Measurements from ENCODE around the gene SHISA8.
A peak's percentile ranks its signal among the peaks of the same experiment; 100 is the strongest.

The SHISA8 gene

DNA sequence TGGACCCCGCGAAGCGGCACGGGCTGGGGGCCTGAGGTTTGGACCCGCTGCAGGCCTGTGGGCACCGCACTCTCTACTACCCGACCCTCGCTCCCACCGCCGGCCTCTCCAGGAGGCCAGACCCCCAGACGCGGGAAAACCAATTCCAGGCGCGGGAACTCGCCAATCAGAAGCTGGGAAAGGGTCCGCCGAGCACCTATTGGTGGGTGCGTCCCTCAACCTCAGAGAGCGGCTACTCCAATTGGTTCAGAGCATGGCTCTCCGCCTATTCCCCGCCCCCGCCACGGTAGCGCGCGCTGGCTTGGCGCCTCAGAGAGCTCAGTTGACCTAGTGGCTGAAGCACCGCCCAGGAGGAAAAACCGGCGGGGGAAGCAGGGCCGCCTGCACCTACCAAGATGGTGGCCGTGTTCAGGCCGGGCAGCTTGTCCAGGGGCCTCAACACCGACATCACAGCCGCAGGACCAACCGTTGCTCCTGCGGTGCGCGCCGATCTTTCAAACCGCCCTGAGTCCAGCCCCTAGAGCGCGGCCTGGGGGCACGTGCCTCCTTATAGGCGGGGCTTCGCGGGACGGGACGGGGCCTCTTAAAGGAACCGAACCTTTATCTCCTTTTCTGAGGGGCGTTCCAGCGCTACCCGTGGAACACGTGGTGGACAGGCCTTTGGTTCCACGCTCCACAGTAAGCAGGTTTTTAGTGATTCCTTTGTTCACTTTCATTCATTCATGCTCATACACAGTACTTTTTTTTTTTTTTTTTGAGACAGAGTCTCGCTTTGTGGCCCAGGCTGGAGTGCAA, 32.0 kb upstream of the SHISA8 start, which contains the start of gene CENPM:
CENPM (minus strand) TSS at position 524 of the 795 bp plus-strand sequence; CDS start at position 448, 76 bp downstream.
- ChIA-PET POLR2A (interaction anchor here (0.5 to 2.5 kb wide), 44 partner anchors 9 to 668 kb away, joined by 3 to 31 read pairs (median 4); partner anchors contain the start of genes CCDC134, DESI1, NAGA and NDUFA6), CTCF (interaction anchor here (0.7 to 3.2 kb wide), 17 partner anchors 10 to 498 kb away, joined by 3 to 26 read pairs (median 4); no protein-coding TSS in a partner anchor)
- Histone ChIP-seq H3K4me1 (ENCODE audit: control insufficient read depth, insufficient read depth, low read length) (no peaks in the 10 kb centered on the region), H3K9me3 (ENCODE audit: control insufficient read depth, insufficient read depth, low read depth, low read length) (no peaks in the 10 kb centered on the region), H3K36me3 (ENCODE audit: control insufficient read depth in 2 of 2, insufficient read depth in 1 of 2, low read length in 2 of 2) (peaks cover 27 to 37% of the 10 kb centered on the region in 2 experiments; a peak in 2 of 3 replicates), H3K27ac (ENCODE audit: extremely low read depth, low read depth, low read length) (peak within 1 kb of the TSS; percentile 90), H3K4me3 (ENCODE audit: low read depth, low read length) (peak within 1 kb of the TSS; percentile 68)
- TF ChIP-seq ZNF341 (tag by site-specific recombination; IDR thresholded peaks at IDR 0.05; ENCODE audit: low read depth): 0 out of 2 replicates have a peak, but pooled peaks have one; percentile 16
- no peak for TF ChIP-seq ZNF768 (tag by site-specific recombination; IDR thresholded peaks at IDR 0.05)
- peak; percentile 19; the same call in 1 of the 2 replicates for TF ChIP-seq ZBTB48 (tag by site-specific recombination; IDR thresholded peaks at IDR 0.05)
- no peak; the same call in 1 of the 2 replicates for TF ChIP-seq ZNF561 (tag by site-specific recombination; IDR thresholded peaks at IDR 0.05; ENCODE audit: borderline replicate concordance)
- no peak for TF ChIP-seq ZNF223 (tag by site-specific recombination; IDR thresholded peaks at IDR 0.05)
- TF ChIP-seq SP2 (tag by site-specific recombination; IDR thresholded peaks at IDR 0.05): peak; percentile 97
- peak; percentile 89 for TF ChIP-seq SP3 (tag by site-specific recombination; IDR thresholded peaks at IDR 0.05)
- no peak for TF ChIP-seq ZNF175 (tag by site-specific recombination; IDR thresholded peaks at IDR 0.05)
- no peak for TF ChIP-seq SCRT1 (tag by site-specific recombination; IDR thresholded peaks at IDR 0.05; ENCODE audit: borderline replicate concordance)
- TF ChIP-seq GLI4 (tag by site-specific recombination; IDR thresholded peaks at IDR 0.05): no peak
- TF ChIP-seq ZNF629 (tag by site-specific recombination; IDR thresholded peaks at IDR 0.05): peak; percentile 50; the same call in 1 of the 2 replicates
- peak; percentile 54; the same call in 1 of the 2 replicates for TF ChIP-seq ZNF2 (tag by site-specific recombination; IDR thresholded peaks at IDR 0.05)
- TF ChIP-seq ZNF792 (tag by site-specific recombination; IDR thresholded peaks at IDR 0.05): no peak
- peak; percentile 9; the same call in 1 of the 2 replicates for TF ChIP-seq ZNF501 (tag by site-specific recombination; IDR thresholded peaks at IDR 0.05)
- TF ChIP-seq ZNF394 (tag by site-specific recombination; IDR thresholded peaks at IDR 0.05; ENCODE audit: borderline replicate concordance): no peak; the same call in 1 of the 2 replicates
- TF ChIP-seq, protein P1, sequence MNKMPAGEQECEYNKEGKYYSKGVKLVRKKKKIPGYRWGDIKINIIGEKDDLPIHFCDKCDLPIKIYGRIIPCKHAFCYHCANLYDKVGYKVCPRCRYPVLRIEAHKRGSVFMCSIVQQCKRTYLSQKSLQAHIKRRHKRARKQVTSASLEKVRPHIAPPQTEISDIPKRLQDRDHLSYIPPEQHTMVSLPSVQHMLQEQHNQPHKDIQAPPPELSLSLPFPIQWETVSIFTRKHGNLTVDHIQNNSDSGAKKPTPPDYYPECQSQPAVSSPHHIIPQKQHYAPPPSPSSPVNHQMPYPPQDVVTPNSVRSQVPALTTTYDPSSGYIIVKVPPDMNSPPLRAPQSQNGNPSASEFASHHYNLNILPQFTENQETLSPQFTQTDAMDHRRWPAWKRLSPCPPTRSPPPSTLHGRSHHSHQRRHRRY (tag by site-specific recombination; IDR thresholded peaks at IDR 0.05): no peak
- TF ChIP-seq ZFHX2 (tag by site-specific recombination; conservative IDR thresholded peaks at IDR 0.05): peak; percentile 63
- peak; percentile 98 for TF ChIP-seq GLIS1 (tag by site-specific recombination; IDR thresholded peaks at IDR 0.05)
- TF ChIP-seq ZNF16 (tag by site-specific recombination; IDR thresholded peaks at IDR 0.05; ENCODE audit: low read depth): no peak
- TF ChIP-seq, protein P2, sequence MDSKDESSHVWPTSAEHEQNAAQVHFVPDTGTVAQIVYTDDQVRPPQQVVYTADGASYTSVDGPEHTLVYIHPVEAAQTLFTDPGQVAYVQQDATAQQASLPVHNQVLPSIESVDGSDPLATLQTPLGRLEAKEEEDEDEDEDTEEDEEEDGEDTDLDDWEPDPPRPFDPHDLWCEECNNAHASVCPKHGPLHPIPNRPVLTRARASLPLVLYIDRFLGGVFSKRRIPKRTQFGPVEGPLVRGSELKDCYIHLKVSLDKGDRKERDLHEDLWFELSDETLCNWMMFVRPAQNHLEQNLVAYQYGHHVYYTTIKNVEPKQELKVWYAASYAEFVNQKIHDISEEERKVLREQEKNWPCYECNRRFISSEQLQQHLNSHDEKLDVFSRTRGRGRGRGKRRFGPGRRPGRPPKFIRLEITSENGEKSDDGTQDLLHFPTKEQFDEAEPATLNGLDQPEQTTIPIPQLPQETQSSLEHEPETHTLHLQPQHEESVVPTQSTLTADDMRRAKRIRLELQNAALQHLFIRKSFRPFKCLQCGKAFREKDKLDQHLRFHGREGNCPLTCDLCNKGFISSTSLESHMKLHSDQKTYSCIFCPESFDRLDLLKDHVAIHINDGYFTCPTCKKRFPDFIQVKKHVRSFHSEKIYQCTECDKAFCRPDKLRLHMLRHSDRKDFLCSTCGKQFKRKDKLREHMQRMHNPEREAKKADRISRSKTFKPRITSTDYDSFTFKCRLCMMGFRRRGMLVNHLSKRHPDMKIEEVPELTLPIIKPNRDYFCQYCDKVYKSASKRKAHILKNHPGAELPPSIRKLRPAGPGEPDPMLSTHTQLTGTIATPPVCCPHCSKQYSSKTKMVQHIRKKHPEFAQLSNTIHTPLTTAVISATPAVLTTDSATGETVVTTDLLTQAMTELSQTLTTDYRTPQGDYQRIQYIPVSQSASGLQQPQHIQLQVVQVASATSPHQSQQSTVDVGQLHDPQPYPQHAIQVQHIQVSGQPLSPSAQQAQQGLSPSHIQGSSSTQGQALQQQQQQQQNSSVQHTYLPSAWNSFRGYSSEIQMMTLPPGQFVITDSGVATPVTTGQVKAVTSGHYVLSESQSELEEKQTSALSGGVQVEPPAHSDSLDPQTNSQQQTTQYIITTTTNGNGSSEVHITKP (tag by site-specific recombination; IDR thresholded peaks at IDR 0.05): 0 out of 2 replicates have a peak, but pooled peaks have one; percentile 35
- peak; percentile 100 for TF ChIP-seq GLIS2 (tag by site-specific recombination; IDR thresholded peaks at IDR 0.05)
- TF ChIP-seq ZNF335 (tag by site-specific recombination; conservative IDR thresholded peaks at IDR 0.05): peak; percentile 50
- TF ChIP-seq ZNF785 (tag by site-specific recombination; IDR thresholded peaks at IDR 0.05): no peak
- TF ChIP-seq ZNF555 (tag by site-specific recombination; conservative IDR thresholded peaks at IDR 0.05): no peak
- peak; percentile 13; the same call in 1 of the 2 replicates for TF ChIP-seq ZBTB21 (tag by site-specific recombination; IDR thresholded peaks at IDR 0.05)
- TF ChIP-seq, protein P3, sequence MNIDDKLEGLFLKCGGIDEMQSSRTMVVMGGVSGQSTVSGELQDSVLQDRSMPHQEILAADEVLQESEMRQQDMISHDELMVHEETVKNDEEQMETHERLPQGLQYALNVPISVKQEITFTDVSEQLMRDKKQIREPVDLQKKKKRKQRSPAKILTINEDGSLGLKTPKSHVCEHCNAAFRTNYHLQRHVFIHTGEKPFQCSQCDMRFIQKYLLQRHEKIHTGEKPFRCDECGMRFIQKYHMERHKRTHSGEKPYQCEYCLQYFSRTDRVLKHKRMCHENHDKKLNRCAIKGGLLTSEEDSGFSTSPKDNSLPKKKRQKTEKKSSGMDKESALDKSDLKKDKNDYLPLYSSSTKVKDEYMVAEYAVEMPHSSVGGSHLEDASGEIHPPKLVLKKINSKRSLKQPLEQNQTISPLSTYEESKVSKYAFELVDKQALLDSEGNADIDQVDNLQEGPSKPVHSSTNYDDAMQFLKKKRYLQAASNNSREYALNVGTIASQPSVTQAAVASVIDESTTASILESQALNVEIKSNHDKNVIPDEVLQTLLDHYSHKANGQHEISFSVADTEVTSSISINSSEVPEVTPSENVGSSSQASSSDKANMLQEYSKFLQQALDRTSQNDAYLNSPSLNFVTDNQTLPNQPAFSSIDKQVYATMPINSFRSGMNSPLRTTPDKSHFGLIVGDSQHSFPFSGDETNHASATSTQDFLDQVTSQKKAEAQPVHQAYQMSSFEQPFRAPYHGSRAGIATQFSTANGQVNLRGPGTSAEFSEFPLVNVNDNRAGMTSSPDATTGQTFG (tag by site-specific recombination; IDR thresholded peaks at IDR 0.05; ENCODE audit: borderline replicate concordance): no peak
- TF ChIP-seq ZBTB17 (tag by site-specific recombination; IDR thresholded peaks at IDR 0.05): peak; percentile 64
- TF ChIP-seq KLF17 (tag by site-specific recombination; IDR thresholded peaks at IDR 0.05): peak; percentile 59; the same call in 1 of the 2 replicates
- no peak for TF ChIP-seq ZNF521 (tag by site-specific recombination; IDR thresholded peaks at IDR 0.05)
- TF ChIP-seq ZNF391 (tag by site-specific recombination; IDR thresholded peaks at IDR 0.05; ENCODE audit: borderline replicate concordance, low read depth): no peak; the same call in 1 of the 2 replicates

Measured in HEK293 (cell line).